AG10803 (cell line): ENCODE results near the gene ORM1.

ENCODE experiments used
- DNase-seq: peaks from one replicate; pipeline ENCODE4 v3.0.0; 2010; ENCODE audit warnings: low read depth
- H3K4me3 ChIP-seq: 2 replicates; pipeline ENCODE4 v1.5.1; 2011; ENCODE audit warnings: mild to moderate bottlenecking, low read length, control low read depth
- CTCF ChIP-seq: conservative IDR thresholded peaks from 2 replicates; pipeline ENCODE4 v1.5.1; 2011; ENCODE audit warnings: mild to moderate bottlenecking, low read length, control low read depth, inconsistent platforms

ORM1 gene

GRCh38 chr9:114310471-114311450 is 12.1 kb upstream of the ORM1 start:
- no peak overlapping the region for H3K4me3 ChIP-seq
- no peak for TF ChIP-seq CTCF
- DNase-seq = no peak

- DNase-seq = no peak
- no peak for TF ChIP-seq CTCF
- H3K4me3 ChIP-seq = no peak overlapping the region
Measured at GRCh38 chr9:114311571-114312512, 11.1 kb upstream of the ORM1 start.

- H3K4me3 ChIP-seq = no peak overlapping the region
- no peak for TF ChIP-seq CTCF
- no peak for DNase-seq
Measured at GRCh38 chr9:114312513-114312875, 10.4 kb upstream of the ORM1 start.

GRCh38 chr9:114313186-114313585 is 9.7 kb upstream of the ORM1 start:
- no peak overlapping the region for H3K4me3 ChIP-seq
- peak; percentile 26 for DNase-seq
- no peak for TF ChIP-seq CTCF

GRCh38 chr9:114314256-114314867 is 8.5 kb upstream of the ORM1 start:
- DNase-seq = no peak
- no peak for TF ChIP-seq CTCF
- H3K4me3 ChIP-seq = no peak overlapping the region

- DNase-seq = peak; percentile 25
- no peak for TF ChIP-seq CTCF
- H3K4me3 ChIP-seq = no peak overlapping the region
Measured at GRCh38 chr9:114314881-114315722, 7.8 kb upstream of the ORM1 start.
